ENCODE measurements around the gene KRTAP6-3. TPM values are rescaled to one million over a fixed set of nuclear protein-coding genes. Genes with fewer than 3 reads are reported as not detected.

The KRTAP6-3 gene
- total and polyA plus RNA-seq, 2 experiments from 2014 or later, result not detected

- no peak overlapping the region for H3K27ac Mint-ChIP-seq
- DNase-seq (ENCODE audit: low spot score) (peak; percentile 56), ATAC-seq (peak; percentile 96)
- Histone ChIP-seq H3K36me3 (ENCODE audit: insufficient read depth) (no peaks in the 10 kb centered on the region), H3K4me3 (no peak overlapping the region), H3K79me2 (replicated peaks; ENCODE audit: insufficient read depth) (no peaks in the 10 kb centered on the region), H3K27ac (ENCODE audit: low read depth) (no peak overlapping the region), H3F3A (replicated peaks; ENCODE audit: low read depth) (no peaks in the 10 kb centered on the region), H4K20me1 (replicated peaks; ENCODE audit: insufficient read depth) (no peaks in the 10 kb centered on the region), H3K4me2 (no peak overlapping the region), H3K27me3 (ENCODE audit: insufficient read depth) (no peaks in the 10 kb centered on the region), H2AFZ (no peak overlapping the region), H3K9me2 (ENCODE audit: insufficient read depth) (no peaks in the 10 kb centered on the region), H3K4me1 (ENCODE audit: insufficient read depth) (no peaks in the 10 kb centered on the region)
- H3K4me3 Mint-ChIP-seq, result no peak overlapping the region
- H3K9me3 Mint-ChIP-seq, result peaks cover 2% of the 10 kb centered on the region
- TF ChIP-seq CREB1 (CRISPR knock-in tag; IDR thresholded peaks at IDR 0.05; ENCODE audit: low read depth) (no peak), ZNF114 (CRISPR knock-in tag; IDR thresholded peaks at IDR 0.05) (no peak), STAT1 (IDR thresholded peaks at IDR 0.05; ENCODE audit: unreplicated experiment) (no peak), ZNF331 (CRISPR knock-in tag; IDR thresholded peaks at IDR 0.05; ENCODE audit: low read depth) (no peak), CTCF (conservative IDR thresholded peaks at IDR 0.05; ENCODE audit: low read depth in 2 of 2) (peak; percentile 25 to 36; a peak in 3 of 4 replicates)
- H3K36me3 Mint-ChIP-seq (ENCODE audit: low read depth), result no peaks in the 10 kb centered on the region
- no peaks in the 10 kb centered on the region for H3K27me3 Mint-ChIP-seq (ENCODE audit: insufficient read depth, low read depth, poor library complexity)
- no peaks in the 10 kb centered on the region for H3K4me1 Mint-ChIP-seq
Measured at GRCh38 chr21:30605968-30606367, 13.7 kb downstream of the KRTAP6-3 start.

- Mint-ChIP-seq H3K9me3 (peaks cover 7% of the 10 kb centered on the region; the same call in 2 of the 3 replicates), H3K36me3 (ENCODE audit: low read depth) (no peaks in the 10 kb centered on the region), H3K4me1 (no peaks in the 10 kb centered on the region), H3K4me3 (no peak overlapping the region), H3K27ac (no peak overlapping the region), H3K27me3 (ENCODE audit: insufficient read depth, low read depth, poor library complexity) (no peaks in the 10 kb centered on the region)
- Histone ChIP-seq H3K27me3 (ENCODE audit: insufficient read depth) (no peaks in the 10 kb centered on the region), H3K4me2 (no peak overlapping the region), H3K79me2 (replicated peaks; ENCODE audit: insufficient read depth) (no peaks in the 10 kb centered on the region), H3K4me3 (no peak overlapping the region), H2AFZ (no peak overlapping the region), H3K36me3 (ENCODE audit: insufficient read depth) (no peaks in the 10 kb centered on the region), H3F3A (replicated peaks; ENCODE audit: low read depth) (no peaks in the 10 kb centered on the region), H3K27ac (ENCODE audit: low read depth) (no peak overlapping the region), H3K9me2 (ENCODE audit: insufficient read depth) (no peaks in the 10 kb centered on the region), H4K20me1 (replicated peaks; ENCODE audit: insufficient read depth) (no peaks in the 10 kb centered on the region), H3K4me1 (ENCODE audit: insufficient read depth) (no peaks in the 10 kb centered on the region)
- DNase-seq (ENCODE audit: low spot score), result no peak
- ATAC-seq, result no peak
- TF ChIP-seq ZNF462 (CRISPR knock-in tag; IDR thresholded peaks at IDR 0.05) (no peak), ETS1 (IDR thresholded peaks at IDR 0.05) (no peak), NANOG (IDR thresholded peaks at IDR 0.05; ENCODE audit: borderline replicate concordance) (no peak), EZH2phosphoT487 (IDR thresholded peaks at IDR 0.05; ENCODE audit: unreplicated experiment) (no peak), REST (IDR thresholded peaks at IDR 0.05; ENCODE audit: unreplicated experiment) (no peak)
Measured at GRCh38 chr21:30612132-30612531, 19.9 kb downstream of the KRTAP6-3 start.

All from GM23338 (cell line).